ENCODE data around the gene ARFRP1. TPM values are rescaled to one million over a fixed set of nuclear protein-coding genes. Genes with fewer than 3 reads are reported as not detected.
A peak's percentile ranks its signal among the peaks of the same experiment; 100 is the strongest.

The ARFRP1 gene
- total RNA-seq, 1 experiment from 2014 or later: 119 TPM

- peaks cover 2% of the 10 kb centered on the region for H3K27me3 Mint-ChIP-seq (ENCODE audit: insufficient read depth, unreplicated experiment)
- no peak for TF ChIP-seq CTCF (IDR thresholded peaks at IDR 0.05; ENCODE audit: insufficient read depth in 1 of 2, low read depth in 1 of 2, low read length in 1 of 2, severe bottlenecking in 1 of 2, unreplicated experiment in 1 of 2)
- BruUV-seq (replicated peaks): no TSS peak
- Histone ChIP-seq H3K4me1 (peaks cover 16% of the 10 kb centered on the region), H3K4me3 (ENCODE audit: low read depth, low read length) (no peak overlapping the region), H3K27me3 (replicated peaks; ENCODE audit: control insufficient read depth, insufficient read depth, low read length) (no peaks in the 10 kb centered on the region), H3K9me3 (peaks cover 3% of the 10 kb centered on the region; the same call in 1 of the 2 replicates), H3K36me3 (ENCODE audit: control insufficient read depth, insufficient read depth, low read length) (no peaks in the 10 kb centered on the region; the same call in 1 of the 2 replicates)
- H3K9me3 Mint-ChIP-seq (ENCODE audit: unreplicated experiment): no peaks in the 10 kb centered on the region
- DNase-seq: peak; percentile 22 to 44
- H3K4me1 Mint-ChIP-seq (ENCODE audit: low read depth, unreplicated experiment): peaks cover 11% of the 10 kb centered on the region
- peaks cover 93% of the 10 kb centered on the region for H3K36me3 Mint-ChIP-seq (ENCODE audit: insufficient read depth, unreplicated experiment)
- POLR2A ChIA-PET: no interaction called here
- peak overlapping the region; percentile 66 for H3K4me3 Mint-ChIP-seq (ENCODE audit: unreplicated experiment)
- H3K27ac Mint-ChIP-seq (ENCODE audit: unreplicated experiment): peak overlapping the region; percentile 94
- intact Hi-C loops (cut with micrococcal nuclease; ENCODE audit: unreplicated experiment): loop anchor here (5.0 kb wide), 1 partner anchor 157 kb away; the partner anchor contains the start of gene PTK6
- CTCF ChIA-PET: interaction anchor here (0.7 to 0.8 kb wide), 2 partner anchors 133 to 156 kb away, joined by 3 to 6 read pairs; no protein-coding TSS in a partner anchor
These were observed 13.8 kb downstream of the ARFRP1 start for GRCh38 chr20:63693733-63694583.

GRCh38 chr20:63693083-63693732 is 14.6 kb downstream of the ARFRP1 start:
- TF ChIP-seq CTCF (IDR thresholded peaks at IDR 0.05; ENCODE audit: insufficient read depth in 1 of 2, low read depth in 1 of 2, low read length in 1 of 2, severe bottlenecking in 1 of 2, unreplicated experiment in 1 of 2): no peak
- Mint-ChIP-seq H3K4me3 (ENCODE audit: unreplicated experiment) (peak overlapping the region; percentile 66), H3K36me3 (ENCODE audit: insufficient read depth, unreplicated experiment) (peaks cover 93% of the 10 kb centered on the region), H3K9me3 (ENCODE audit: unreplicated experiment) (no peaks in the 10 kb centered on the region), H3K4me1 (ENCODE audit: low read depth, unreplicated experiment) (peaks cover 11% of the 10 kb centered on the region), H3K27ac (ENCODE audit: unreplicated experiment) (peak overlapping the region; percentile 94), H3K27me3 (ENCODE audit: insufficient read depth, unreplicated experiment) (peaks cover 2% of the 10 kb centered on the region)
- no TSS peak for BruUV-seq (replicated peaks)
- Histone ChIP-seq H3K27me3 (replicated peaks; ENCODE audit: control insufficient read depth, insufficient read depth, low read length) (no peaks in the 10 kb centered on the region), H3K9me3 (peaks cover 3% of the 10 kb centered on the region; the same call in 1 of the 2 replicates), H3K36me3 (ENCODE audit: control insufficient read depth, insufficient read depth, low read length) (no peaks in the 10 kb centered on the region; the same call in 1 of the 2 replicates), H3K4me1 (peaks cover 12% of the 10 kb centered on the region), H3K4me3 (ENCODE audit: low read depth, low read length) (no peak overlapping the region)
- intact Hi-C loops (cut with micrococcal nuclease; ENCODE audit: unreplicated experiment): loop anchor here (5.0 kb wide), 1 partner anchor 156 kb away; the partner anchor contains the start of gene PTK6
- ChIA-PET POLR2A (no interaction called here), CTCF (interaction anchor here (0.8 to 1.2 kb wide), 2 partner anchors 35 to 155 kb away, joined by 3 read pairs; partner anchors contain the start of gene RTEL1)
- peak in 1 of 2 experiments; percentile 34 for DNase-seq

Data from Caco-2 (cell line).